Measurements from ENCODE around the gene PDZK1IP1. TPM values are rescaled to one million over a fixed set of nuclear protein-coding genes. Genes with fewer than 3 reads are reported as not detected.

Gene PDZK1IP1
- total and polyA plus RNA-seq, 7 donors, result 31.9 to 291 (median 35.4) TPM; not detected in 4

- WGBS, 2 donors, result 88 to 92% methylated on average over 5 of the region's 5 CpGs
- H3K9me3 ChIP-seq, result no peaks in the 10 kb centered on the region
- intact Hi-C loops (cut with DNase I), result no loop called here
- H3K27me3 ChIP-seq, result no peaks in the 10 kb centered on the region
- H3K4me1 ChIP-seq, result no peaks in the 10 kb centered on the region
- no peak for TF ChIP-seq CTCF (IDR thresholded peaks at IDR 0.05)
- TF ChIP-seq EP300 (IDR thresholded peaks at IDR 0.05), result no peak
- no peak for TF ChIP-seq POLR2AphosphoS5 (IDR thresholded peaks at IDR 0.05)
- no peak for TF ChIP-seq POLR2A (IDR thresholded peaks at IDR 0.05)
- no peaks in the 10 kb centered on the region for H3K36me3 ChIP-seq
- no peak overlapping the region for H3K4me3 ChIP-seq
- DNase-seq, result no peak
- H3K27ac ChIP-seq, result no peak overlapping the region
These were observed 51.8 kb downstream of the PDZK1IP1 start for GRCh38 chr1:47137925-47138615.

- no peak within 1 kb of the TSS for H3K27ac ChIP-seq
- no peak within 1 kb of the TSS for H3K4me3 ChIP-seq
- H3K36me3 ChIP-seq, result no peaks in the 10 kb centered on the region
- H3K9me3 ChIP-seq, result no peaks in the 10 kb centered on the region
- DNase-seq, result no peak
- H3K4me1 ChIP-seq, result no peaks in the 10 kb centered on the region
- TF ChIP-seq POLR2AphosphoS5 (IDR thresholded peaks at IDR 0.05) (no peak), CTCF (IDR thresholded peaks at IDR 0.05) (no peak), POLR2A (IDR thresholded peaks at IDR 0.05) (no peak)
- H3K27me3 ChIP-seq, result no peaks in the 10 kb centered on the region
- 85 to 90% methylated on average over 4 of the region's 4 CpGs for WGBS, 2 donors
- intact Hi-C loops (cut with DNase I), result no loop called here
These were observed 52.6 kb downstream of the PDZK1IP1 start, which contains the start of gene CYP4A22 for GRCh38 chr1:47137198-47137597. CYP4A22 (plus strand) TSS chr1:47137441; CDS start chr1:47137486, 45 bp downstream.

Other genes starting within 250 kb of the PDZK1IP1 start
- not detected for gene CYP4A11, start 248.6 kb downstream of the PDZK1IP1 start, total RNA-seq
- not detected for gene CYP4A11, start 248.6 kb downstream of the PDZK1IP1 start, polyA plus RNA-seq
- gene CYP4X1, start 166.4 kb downstream of the PDZK1IP1 start, total RNA-seq, result 1 to 10 TPM in 3 of 4 donors, under 1 TPM in 1; 0.81 to 7.5 (median 4.1) TPM
- 1 to 10 TPM in 1 of 3 donors, under 1 TPM in 1, not detected in 1; 0.60 to 2.0 TPM for gene CYP4X1, start 166.4 kb downstream of the PDZK1IP1 start, polyA plus RNA-seq
- gene CYP4Z1, start 122.8 kb downstream of the PDZK1IP1 start, total RNA-seq, result 1 to 10 TPM in 2 of 4 donors, under 1 TPM in 2; 0.27 to 1.9 (median 1.1) TPM
- not detected for gene CYP4Z1, start 122.8 kb downstream of the PDZK1IP1 start, polyA plus RNA-seq
- 1 to 10 TPM in 1 of 4 donors, not detected in 3; 1.4 TPM for gene CYP4A22, start 52.6 kb downstream of the PDZK1IP1 start, total RNA-seq
- gene CYP4A22, start 52.6 kb downstream of the PDZK1IP1 start, polyA plus RNA-seq, result not detected
- gene TAL1, start 42.2 kb upstream of the PDZK1IP1 start, total RNA-seq, result 1 to 10 TPM; 2.3 to 3.9 (median 3.2) TPM
- 1 to 10 TPM in 2 of 3 donors, not detected in 1; 1.2 to 1.4 TPM for gene TAL1, start 42.2 kb upstream of the PDZK1IP1 start, polyA plus RNA-seq
- under 1 TPM; 0.28 to 0.71 (median 0.44) TPM for gene STIL, start 124.1 kb upstream of the PDZK1IP1 start, total RNA-seq
- 1 to 10 TPM; 1.4 to 5.7 (median 2.4) TPM for gene STIL, start 124.1 kb upstream of the PDZK1IP1 start, polyA plus RNA-seq
- gene CMPK1, start 143.8 kb upstream of the PDZK1IP1 start, total RNA-seq, result 100 to 1,000 TPM in 3 of 4 donors, 10 to 100 TPM in 1; 94.1 to 146 (median 118) TPM
- 100 to 1,000 TPM; 118 to 250 (median 236) TPM for gene CMPK1, start 143.8 kb upstream of the PDZK1IP1 start, polyA plus RNA-seq
- not detected for gene FOXE3, start 226.2 kb upstream of the PDZK1IP1 start, total RNA-seq
- gene FOXE3, start 226.2 kb upstream of the PDZK1IP1 start, polyA plus RNA-seq, result under 1 TPM in 1 of 3 donors, not detected in 2; 0.15 TPM
- gene FOXD2, start 248.0 kb upstream of the PDZK1IP1 start, total RNA-seq, result under 1 TPM in 2 of 4 donors, not detected in 2; under 0.01 to 0.14 TPM
- 1 to 10 TPM; 3.0 to 4.9 (median 4.5) TPM for gene FOXD2, start 248.0 kb upstream of the PDZK1IP1 start, polyA plus RNA-seq